A549 treated with GW870086 at 1 μM for 4 hours (cell line): ENCODE measurements around the gene LMNB1. TPM values are rescaled to one million over a fixed set of nuclear protein-coding genes. Genes with fewer than 3 reads are reported as not detected.

Source experiments
- total RNA-seq: library from RNA; stranded (reverse); fragments of 200-300 nt; extraction: Qiagen RNA extraction; gene quantifications from 5 replicates; pipeline ENCODE4 v1.2.3, GENCODE V29; 2022; ENCODE audit warnings: low read depth

Gene LMNB1, protein sequence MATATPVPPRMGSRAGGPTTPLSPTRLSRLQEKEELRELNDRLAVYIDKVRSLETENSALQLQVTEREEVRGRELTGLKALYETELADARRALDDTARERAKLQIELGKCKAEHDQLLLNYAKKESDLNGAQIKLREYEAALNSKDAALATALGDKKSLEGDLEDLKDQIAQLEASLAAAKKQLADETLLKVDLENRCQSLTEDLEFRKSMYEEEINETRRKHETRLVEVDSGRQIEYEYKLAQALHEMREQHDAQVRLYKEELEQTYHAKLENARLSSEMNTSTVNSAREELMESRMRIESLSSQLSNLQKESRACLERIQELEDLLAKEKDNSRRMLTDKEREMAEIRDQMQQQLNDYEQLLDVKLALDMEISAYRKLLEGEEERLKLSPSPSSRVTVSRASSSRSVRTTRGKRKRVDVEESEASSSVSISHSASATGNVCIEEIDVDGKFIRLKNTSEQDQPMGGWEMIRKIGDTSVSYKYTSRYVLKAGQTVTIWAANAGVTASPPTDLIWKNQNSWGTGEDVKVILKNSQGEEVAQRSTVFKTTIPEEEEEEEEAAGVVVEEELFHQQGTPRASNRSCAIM
- 55.0 to 69.6 TPM (median 57.8 TPM) in 5 replicates for total RNA-seq

DNA sequence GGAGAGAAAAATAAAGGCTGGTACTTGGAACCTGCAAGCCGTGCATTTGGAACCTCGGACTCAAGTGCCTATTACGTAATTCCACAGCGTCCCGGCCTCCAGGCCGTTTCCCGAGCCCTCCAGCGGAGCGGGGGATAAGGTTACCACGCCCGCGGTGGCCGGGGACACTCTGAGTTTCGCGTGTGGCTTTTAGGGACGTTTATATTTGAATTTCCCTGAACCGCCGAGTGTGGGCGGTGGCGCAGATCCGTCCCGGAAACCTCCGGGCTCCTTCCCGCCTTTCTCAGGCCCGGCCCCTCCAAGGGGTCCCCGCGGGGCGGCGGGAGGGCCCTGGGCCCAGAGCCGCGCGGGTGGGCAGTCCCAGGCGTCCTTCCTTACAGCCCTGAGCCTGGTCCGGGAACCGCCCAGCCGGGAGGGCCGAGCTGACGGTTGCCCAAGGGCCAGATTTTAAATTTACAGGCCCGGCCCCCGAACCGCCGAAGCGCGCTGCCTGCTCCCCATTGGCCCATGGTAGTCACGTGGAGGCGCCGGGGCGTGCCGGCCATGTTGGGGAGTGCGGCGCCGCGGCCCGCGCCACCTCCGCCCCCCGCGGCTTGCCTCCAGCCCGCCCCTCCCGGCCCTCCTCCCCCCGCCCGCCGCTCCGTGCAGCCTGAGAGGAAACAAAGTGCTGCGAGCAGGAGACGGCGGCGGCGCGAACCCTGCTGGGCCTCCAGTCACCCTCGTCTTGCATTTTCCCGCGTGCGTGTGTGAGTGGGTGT is at the start of gene LMNB1:
LMNB1 (plus strand) TSS at position 638 of the 758 bp plus-strand sequence. CDS start 373 bp downstream, outside the sequence.

Other genes starting within 250 kb of the LMNB1 start
- 64.0 to 76.9 TPM (median 76.0 TPM) in 5 replicates for gene ALDH7A1, start 181.9 kb upstream of the LMNB1 start, total RNA-seq
- 42.9 to 61.9 TPM (median 52.6 TPM) in 5 replicates for gene PHAX, start 176.2 kb upstream of the LMNB1 start, total RNA-seq